GM06990 (cell line): Measurements from ENCODE around the gene SRP68.
"Not testable (repeated sequence)": the region's sequence is repeated elsewhere in the genome, so short reads cannot be mapped to it uniquely, and the experiment has no call there.

Experiments used
- DNase-seq: peaks from one replicate; pipeline ENCODE4 v3.0.0-alpha.2; 2011; ENCODE audit not compliant: insufficient read length; ENCODE audit errors: extremely low read depth
- H3K27me3 ChIP-seq: replicated peaks from 2 replicates; pipeline ENCODE4 v1.6.0; 2011; ENCODE audit warnings: low read length; ENCODE audit not compliant: control insufficient read depth, insufficient read depth
- H3K36me3 ChIP-seq: 2 replicates; pipeline ENCODE4 v1.5.1; 2011; ENCODE audit warnings: low read length; ENCODE audit not compliant: control insufficient read depth, insufficient read depth
- H3K4me3 ChIP-seq: replicated peaks from 2 replicates; pipeline ENCODE4 v1.5.1; 2011; ENCODE audit warnings: low read depth, mild to moderate bottlenecking, control low read depth, low read length
- TF ChIP-seq, protein P1 (sequence below): IDR thresholded peaks from 2 replicates; pipeline ENCODE4 v1.5.1; 2011; ENCODE audit warnings: low read length, control low read depth, mild to moderate bottlenecking, inconsistent platforms; ENCODE audit not compliant: insufficient read depth, poor library complexity, severe bottlenecking

Gene SRP68

DNA sequence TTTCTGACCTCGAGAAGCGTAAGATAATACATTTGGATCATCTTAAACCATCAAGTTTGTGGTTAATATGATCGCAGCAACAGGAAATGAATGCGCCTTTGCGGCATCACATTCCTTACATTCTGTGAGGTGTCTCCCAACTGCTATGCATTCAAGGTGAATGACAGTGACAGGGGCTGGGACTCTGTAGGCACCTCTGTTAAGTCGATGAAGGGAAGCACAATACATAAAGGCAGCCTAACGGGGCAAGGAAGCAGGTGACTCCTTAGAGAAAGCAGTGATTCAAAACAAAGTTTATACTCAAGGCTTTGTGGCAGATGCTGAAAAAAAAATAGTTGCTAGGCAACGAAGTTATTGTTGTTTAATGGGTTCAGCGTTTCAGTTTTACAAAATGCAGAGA is 23.6 kb downstream of the SRP68 start:
- no peak overlapping the region for H3K4me3 ChIP-seq
- H3K27me3 ChIP-seq = no peaks in the 10 kb centered on the region
- DNase-seq = no peak
- H3K36me3 ChIP-seq = peaks cover 33% of the 10 kb centered on the region
- TF ChIP-seq, protein P1, sequence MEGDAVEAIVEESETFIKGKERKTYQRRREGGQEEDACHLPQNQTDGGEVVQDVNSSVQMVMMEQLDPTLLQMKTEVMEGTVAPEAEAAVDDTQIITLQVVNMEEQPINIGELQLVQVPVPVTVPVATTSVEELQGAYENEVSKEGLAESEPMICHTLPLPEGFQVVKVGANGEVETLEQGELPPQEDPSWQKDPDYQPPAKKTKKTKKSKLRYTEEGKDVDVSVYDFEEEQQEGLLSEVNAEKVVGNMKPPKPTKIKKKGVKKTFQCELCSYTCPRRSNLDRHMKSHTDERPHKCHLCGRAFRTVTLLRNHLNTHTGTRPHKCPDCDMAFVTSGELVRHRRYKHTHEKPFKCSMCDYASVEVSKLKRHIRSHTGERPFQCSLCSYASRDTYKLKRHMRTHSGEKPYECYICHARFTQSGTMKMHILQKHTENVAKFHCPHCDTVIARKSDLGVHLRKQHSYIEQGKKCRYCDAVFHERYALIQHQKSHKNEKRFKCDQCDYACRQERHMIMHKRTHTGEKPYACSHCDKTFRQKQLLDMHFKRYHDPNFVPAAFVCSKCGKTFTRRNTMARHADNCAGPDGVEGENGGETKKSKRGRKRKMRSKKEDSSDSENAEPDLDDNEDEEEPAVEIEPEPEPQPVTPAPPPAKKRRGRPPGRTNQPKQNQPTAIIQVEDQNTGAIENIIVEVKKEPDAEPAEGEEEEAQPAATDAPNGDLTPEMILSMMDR = no peak

DNA sequence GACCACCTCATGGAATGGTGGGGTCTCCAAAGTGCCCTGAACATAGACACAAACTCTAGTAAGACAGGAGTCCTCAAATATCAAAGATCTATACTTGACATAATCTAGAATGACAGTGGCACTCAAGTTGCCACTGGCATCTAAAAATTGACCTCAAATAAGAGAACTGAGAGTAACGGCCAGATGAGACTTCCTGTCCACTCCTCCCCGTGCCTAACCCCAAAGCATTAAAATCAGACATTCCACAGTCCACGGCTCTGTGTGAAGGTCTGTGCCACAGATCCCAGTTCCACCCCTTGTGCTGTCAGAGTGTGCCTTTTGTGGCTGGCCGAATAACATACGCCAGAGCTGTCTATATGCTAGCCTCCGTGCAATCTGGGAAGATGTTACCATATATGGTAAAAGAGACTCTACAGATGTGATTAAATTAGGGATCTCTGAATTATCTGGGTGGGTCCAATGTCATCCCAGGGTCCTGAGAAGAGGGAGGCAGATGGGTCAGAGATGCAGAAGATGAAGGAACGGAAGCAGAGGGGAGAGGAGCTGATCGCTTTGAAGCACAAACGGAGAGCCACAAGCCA is 24.2 kb downstream of the SRP68 start:
- Histone ChIP-seq H3K27me3 (no peaks in the 10 kb centered on the region), H3K4me3 (no peak overlapping the region), H3K36me3 (peaks cover 37% of the 10 kb centered on the region)
- no peak for DNase-seq
- TF ChIP-seq, protein P1 = no peak

DNA sequence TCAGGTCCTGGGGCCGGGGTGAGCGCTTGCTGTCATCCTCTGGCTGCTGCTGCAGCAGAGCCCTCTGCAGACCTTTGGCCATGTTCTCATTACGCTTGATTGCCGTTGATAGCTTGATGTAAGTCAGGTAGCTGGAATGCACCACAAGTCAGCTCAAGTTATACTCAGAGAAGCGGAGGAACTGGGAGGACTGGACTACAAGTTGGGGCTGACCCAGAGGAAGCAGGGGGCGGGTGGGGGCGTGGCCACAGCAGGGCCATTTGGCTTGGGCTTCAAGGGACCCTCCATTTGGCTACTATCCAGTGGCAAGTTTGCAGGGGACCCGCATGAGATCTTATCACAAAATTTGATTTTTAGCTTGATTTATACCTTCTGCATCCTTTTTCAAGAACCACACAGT is 26.3 kb downstream of the SRP68 start:
- no peak for DNase-seq
- no peak overlapping the region for H3K4me3 ChIP-seq
- H3K27me3 ChIP-seq = no peaks in the 10 kb centered on the region
- peaks cover 50% of the 10 kb centered on the region for H3K36me3 ChIP-seq
- TF ChIP-seq, protein P1 = no peak

DNA sequence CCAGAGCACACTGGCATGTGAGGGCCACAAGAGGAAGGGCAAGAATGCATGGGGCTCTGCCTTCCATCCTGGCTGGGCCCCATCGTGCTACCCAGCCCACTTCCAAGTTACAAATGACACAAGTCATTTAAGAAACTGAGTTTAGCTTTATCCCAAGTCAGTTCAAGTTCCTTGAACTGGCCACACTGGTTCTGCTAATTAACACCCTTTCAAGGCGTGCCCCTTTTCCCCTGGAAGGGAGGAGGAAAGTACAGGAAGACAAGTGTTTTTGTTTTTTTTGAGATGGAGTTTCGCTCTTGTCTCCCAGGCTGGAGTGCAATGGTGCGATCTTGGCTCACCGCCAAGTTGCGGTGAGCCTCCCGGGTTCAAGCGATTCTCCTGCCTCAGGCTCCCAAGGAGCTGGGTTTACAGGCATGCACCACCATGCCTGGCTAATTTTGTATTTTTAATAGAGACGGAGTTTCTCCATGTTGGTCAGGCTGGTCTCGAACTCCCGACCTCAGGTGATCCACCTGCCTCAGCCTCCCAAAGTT is 27.8 kb downstream of the SRP68 start:
- H3K27me3 ChIP-seq, DNase-seq, H3K4me3 ChIP-seq: not testable (repeated sequence)
- H3K36me3 ChIP-seq = peaks cover 54% of the 10 kb centered on the region

DNA sequence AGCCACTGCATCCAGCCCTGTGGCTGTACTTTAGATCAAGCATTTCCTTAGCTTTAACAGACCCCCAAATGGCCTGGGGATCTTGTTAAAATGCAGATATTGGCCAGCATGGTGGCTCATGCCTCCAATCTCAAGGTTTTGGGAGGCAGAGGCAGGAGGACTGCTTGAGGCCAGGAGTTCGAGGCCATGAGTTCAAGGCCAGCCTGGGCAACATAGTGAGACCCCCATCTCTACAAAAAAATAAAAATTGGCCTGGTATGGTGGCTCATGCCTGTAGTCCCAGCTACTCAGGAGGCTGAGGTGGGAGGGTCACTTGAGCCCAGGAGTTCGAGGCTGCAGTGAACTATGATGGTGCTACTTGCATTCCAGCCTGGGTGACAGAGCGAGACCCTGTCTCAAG is 29.4 kb downstream of the SRP68 start:
- DNase-seq = not testable (repeated sequence)

DNA sequence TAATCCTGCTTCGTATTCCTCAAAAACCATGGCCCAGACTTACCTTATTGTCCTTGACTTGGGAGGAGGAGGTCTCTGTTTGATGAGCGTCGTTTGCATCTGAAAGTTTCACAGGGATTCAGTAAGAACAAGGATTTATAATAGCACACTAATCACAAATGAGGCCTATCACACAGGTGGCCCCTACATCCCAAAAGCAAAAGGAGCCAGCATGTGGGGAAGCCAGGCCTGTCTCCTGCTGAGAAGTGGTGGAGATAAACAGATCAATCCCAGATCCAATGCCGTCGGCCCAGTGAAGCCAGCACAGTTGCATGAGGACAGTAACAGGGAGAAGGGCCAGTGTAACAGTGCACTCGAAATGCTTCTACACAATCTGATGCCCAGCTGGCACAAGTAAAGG is 31.9 kb downstream of the SRP68 start:
- H3K27me3 ChIP-seq = no peaks in the 10 kb centered on the region
- peaks cover 41% of the 10 kb centered on the region for H3K36me3 ChIP-seq
- TF ChIP-seq, protein P1 = no peak
- no peak overlapping the region for H3K4me3 ChIP-seq
- no peak for DNase-seq

More for the DNA sequence above, 29.4 kb downstream of the SRP68 start:
- not testable (repeated sequence) for H3K4me3 ChIP-seq, H3K27me3 ChIP-seq
- H3K36me3 ChIP-seq = peaks cover 50% of the 10 kb centered on the region

DNA sequence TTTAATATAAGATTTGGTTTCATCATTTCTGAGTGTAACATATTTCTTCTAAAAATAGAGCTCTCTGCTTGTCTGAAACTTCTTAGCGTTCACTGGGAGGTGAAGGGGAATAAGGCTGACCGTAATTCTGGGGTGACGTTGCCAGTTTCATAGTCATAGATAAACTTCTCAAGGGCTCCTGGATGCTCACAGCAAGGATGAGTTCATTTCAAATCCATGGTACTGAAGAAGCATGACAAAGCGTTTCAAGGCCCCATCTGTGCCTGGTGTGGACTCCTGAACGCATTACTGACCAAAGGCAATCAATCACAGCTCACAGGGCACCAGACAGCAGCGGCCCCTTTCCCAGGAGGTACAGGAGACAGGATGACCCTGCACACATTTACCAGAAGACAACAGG is 33.2 kb downstream of the SRP68 start:
- TF ChIP-seq, protein P1 = no peak
- Histone ChIP-seq H3K4me3 (no peak overlapping the region), H3K36me3 (peaks cover 36% of the 10 kb centered on the region), H3K27me3 (no peaks in the 10 kb centered on the region)
- DNase-seq = no peak
